GM23338 (cell line): ENCODE results near the gene BACE2. TPM values are rescaled to one million over a fixed set of nuclear protein-coding genes. Genes with fewer than 3 reads are reported as not detected.

Source experiments
- ATAC-seq: fragments of 200-7000 bp; cut with Tn5 transposase; 3 replicates; pipeline ENCODE4 v1.9.1; 2020
- DNase-seq: peaks from one replicate; pipeline ENCODE4 v3.0.0-alpha.2; 2015; ENCODE audit warnings: low spot score
- H2AFZ ChIP-seq: fragments of 200-600 bp; sonication (generic); 2 replicates; pipeline ENCODE4 v1.8.0; 2016; ENCODE audit warnings: antibody characterized with exemption, mild to moderate bottlenecking, moderate library complexity
- H3F3A ChIP-seq: fragments of 200-600 bp; sonication (generic); replicated peaks from 2 replicates; pipeline ENCODE4 v1.8.0; 2017; ENCODE audit warnings: antibody characterized with exemption, mixed run types, low read depth
- H3K27ac ChIP-seq: fragments of 200-600 bp; sonication (generic); 2 replicates; pipeline ENCODE4 v1.6.1; 2016; ENCODE audit warnings: low read depth
- H3K27me3 ChIP-seq: fragments of 200-600 bp; sonication (generic); 2 replicates; pipeline ENCODE4 v1.8.0; 2016; ENCODE audit warnings: mild to moderate bottlenecking, mixed run types, moderate library complexity; ENCODE audit not compliant: insufficient read depth
- H3K36me3 ChIP-seq: fragments of 200-600 bp; sonication (generic); 2 replicates; pipeline ENCODE4 v1.8.0; 2016; ENCODE audit warnings: mild to moderate bottlenecking; ENCODE audit not compliant: insufficient read depth
- H3K4me1 ChIP-seq: fragments of 200-600 bp; sonication (generic); 2 replicates; pipeline ENCODE4 v1.8.0; 2016; ENCODE audit warnings: mild to moderate bottlenecking, moderate library complexity; ENCODE audit not compliant: insufficient read depth
- H3K4me2 ChIP-seq: fragments of 200-600 bp; sonication (generic); 2 replicates; pipeline ENCODE4 v1.7.1; 2017; ENCODE audit warnings: mixed run types
- H3K4me3 ChIP-seq: fragments of 200-600 bp; sonication (generic); 2 replicates; pipeline ENCODE4 v1.6.1; 2016; ENCODE audit warnings: mixed run types
- H3K79me2 ChIP-seq: fragments of 200-600 bp; sonication (generic); replicated peaks from 2 replicates; pipeline ENCODE4 v1.8.0; 2017; ENCODE audit warnings: mild to moderate bottlenecking; ENCODE audit not compliant: insufficient read depth
- H3K9me2 ChIP-seq: fragments of 200-600 bp; sonication (generic); 2 replicates; pipeline ENCODE4 v1.8.0; 2017; ENCODE audit not compliant: insufficient read depth
- H4K20me1 ChIP-seq: fragments of 200-600 bp; sonication (generic); replicated peaks from 2 replicates; pipeline ENCODE4 v1.8.0; 2017; ENCODE audit warnings: mild to moderate bottlenecking; ENCODE audit not compliant: insufficient read depth
- H3K27ac Mint-ChIP-seq: 2 replicates; pipeline ENCODE4 v1.8.0; 2020; ENCODE audit warnings: inconsistent platforms, mild to moderate bottlenecking, moderate library complexity, mixed read lengths
- H3K27me3 Mint-ChIP-seq: 3 replicates; pipeline ENCODE4 v1.8.0; 2022; ENCODE audit warnings: low read depth, mild to moderate bottlenecking, moderate library complexity, mixed read lengths, inconsistent platforms; ENCODE audit not compliant: insufficient read depth, poor library complexity
- H3K36me3 Mint-ChIP-seq: 3 replicates; pipeline ENCODE4 v1.8.0; 2021; ENCODE audit warnings: low read depth, mild to moderate bottlenecking, inconsistent platforms, moderate library complexity, mixed read lengths
- H3K4me1 Mint-ChIP-seq: 3 replicates; pipeline ENCODE4 v1.8.0; 2020; ENCODE audit warnings: mild to moderate bottlenecking, inconsistent platforms, mixed read lengths
- H3K4me3 Mint-ChIP-seq: 3 replicates; pipeline ENCODE4 v1.8.0; 2021; ENCODE audit warnings: moderate library complexity, mild to moderate bottlenecking, inconsistent platforms, mixed read lengths
- H3K9me3 Mint-ChIP-seq: 3 replicates; pipeline ENCODE4 v1.8.0; 2020; ENCODE audit warnings: moderate library complexity, mild to moderate bottlenecking, inconsistent platforms, mixed read lengths
- CREB1 ChIP-seq: fragments of 250-450 bp; sonication (Bioruptor Pico); IDR thresholded peaks from 2 replicates; pipeline ENCODE4 v1.5.0; 2020; ENCODE audit warnings: low read depth, mild to moderate bottlenecking, moderate library complexity
- EZH2 ChIP-seq: fragments of 200-600 bp; sonication (generic); IDR thresholded peaks from one replicate; pipeline ENCODE4 v1.8.0; 2017; ENCODE audit warnings: antibody characterized with exemption, mild to moderate bottlenecking, low read depth; ENCODE audit not compliant: unreplicated experiment
- EZH2phosphoT487 ChIP-seq: fragments of 200-600 bp; sonication (generic); IDR thresholded peaks from one replicate; pipeline ENCODE4 v1.8.1; 2018; ENCODE audit warnings: antibody characterized with exemption; ENCODE audit not compliant: unreplicated experiment
- JUNB ChIP-seq: IDR thresholded peaks from one replicate; pipeline ENCODE4 v1.6.1; 2016; ENCODE audit warnings: antibody characterized with exemption; ENCODE audit not compliant: unreplicated experiment
- NANOG ChIP-seq: IDR thresholded peaks from 2 replicates; pipeline ENCODE4 v1.6.1; 2016; ENCODE audit warnings: antibody characterized with exemption, borderline replicate concordance
- POLR2AphosphoS5 ChIP-seq: IDR thresholded peaks from 2 replicates; pipeline ENCODE4 v1.6.1; 2016; ENCODE audit warnings: antibody characterized with exemption, low read depth
- STAT1 ChIP-seq: IDR thresholded peaks from one replicate; pipeline ENCODE4 v1.6.1; 2016; ENCODE audit warnings: antibody characterized with exemption; ENCODE audit not compliant: unreplicated experiment
- ZNF114 ChIP-seq: fragments of 250-450 bp; sonication (Bioruptor Pico); IDR thresholded peaks from 2 replicates; pipeline ENCODE4 v1.5.0; 2020; ENCODE audit warnings: mild to moderate bottlenecking, moderate library complexity
- ZNF331 ChIP-seq: fragments of 250-450 bp; sonication (Bioruptor Pico); IDR thresholded peaks from 2 replicates; pipeline ENCODE4 v1.5.0; 2020; ENCODE audit warnings: low read depth, mild to moderate bottlenecking, moderate library complexity
- polyA plus RNA-seq: library from polyadenylated mRNA; unstranded; fragments of >200 nt; fragmentation: Nextera tagmentation; extraction: Ambion mirVana; gene quantifications from 2 replicates; pipeline ENCODE4 v1.2.1, GENCODE V29; 2016
- total RNA-seq: library from RNA; depleted of rRNA; stranded (reverse); fragments of >200 nt; shearing (Covaris generic); gene quantifications from 2 replicates; pipeline ENCODE4 v1.2.3, GENCODE V29; 2014
- TF ChIP-seq, protein P1 (sequence below): fragments of 250-450 bp; sonication (Bioruptor Pico); IDR thresholded peaks from 2 replicates; pipeline ENCODE4 v1.5.0; 2020; ENCODE audit warnings: mild to moderate bottlenecking, moderate library complexity
- TF ChIP-seq, protein P2 (sequence below): IDR thresholded peaks from one replicate; pipeline ENCODE4 v1.6.1; 2018; ENCODE audit warnings: antibody characterized with exemption; ENCODE audit not compliant: unreplicated experiment
- TF ChIP-seq, protein P3 (sequence below): IDR thresholded peaks from 2 replicates; pipeline ENCODE4 v1.6.1; 2016; ENCODE audit warnings: antibody characterized with exemption
- TF ChIP-seq, protein P4 (sequence below), 2 experiments: fragments of 200-600 bp in 1 of 2; sonication (generic) in 1 of 2; conservative IDR thresholded peaks; 2 replicates each; pipeline versions ENCODE4 v1.5.1 to v1.6.1; 2016 to 2017; ENCODE audit warnings: antibody characterized with exemption in 2 of 2, low read depth in 2 of 2, mild to moderate bottlenecking in 2 of 2, moderate library complexity in 1 of 2

The BACE2 gene
- total and polyA plus RNA-seq, 2 experiments from 2014 or later: 3.5 to 6.8 TPM

DNA sequence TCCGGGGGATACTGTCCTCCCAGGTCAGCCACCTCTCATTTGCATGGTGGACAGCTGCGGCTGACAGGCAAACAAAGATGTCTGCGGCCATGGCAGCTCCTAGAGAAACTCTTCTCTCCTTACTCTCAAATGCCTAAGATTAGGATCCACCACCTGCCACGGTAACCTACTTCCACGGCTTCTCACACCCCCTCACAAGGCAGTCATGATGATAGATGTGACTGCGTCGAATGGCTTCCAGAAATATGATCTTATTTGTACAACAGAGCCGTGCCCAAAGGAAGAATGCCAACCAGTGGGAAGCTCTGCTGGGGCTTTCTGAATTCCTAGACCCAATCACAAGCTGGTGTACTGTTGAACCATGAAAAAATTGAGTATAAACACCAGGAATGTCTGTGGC lies 73.4 kb downstream of the BACE2 start:
- Histone ChIP-seq H3K4me2 (no peak overlapping the region), H2AFZ (no peak overlapping the region), H3K27me3 (no peaks in the 10 kb centered on the region), H3F3A (no peaks in the 10 kb centered on the region), H3K27ac (no peak overlapping the region), H3K4me1 (peaks cover 6% of the 10 kb centered on the region; the same call in 1 of the 2 replicates), H4K20me1 (no peaks in the 10 kb centered on the region; the same call in 1 of the 2 replicates), H3K9me2 (no peaks in the 10 kb centered on the region), H3K4me3 (no peak overlapping the region), H3K36me3 (0 out of 2 replicates have a peak, but pooled peaks cover 3% of the 10 kb centered on the region), H3K79me2 (no peaks in the 10 kb centered on the region)
- no peak for ATAC-seq
- H3K27me3 Mint-ChIP-seq: peaks cover 6% of the 10 kb centered on the region
- no peaks in the 10 kb centered on the region; the same call in 1 of the 3 replicates for H3K9me3 Mint-ChIP-seq
- peaks cover 3% of the 10 kb centered on the region; the same call in 2 of the 3 replicates for H3K36me3 Mint-ChIP-seq
- H3K4me3 Mint-ChIP-seq: no peak overlapping the region
- H3K4me1 Mint-ChIP-seq: peaks cover 25% of the 10 kb centered on the region
- no peak for DNase-seq
- H3K27ac Mint-ChIP-seq: no peak overlapping the region
- TF ChIP-seq, protein P1, sequence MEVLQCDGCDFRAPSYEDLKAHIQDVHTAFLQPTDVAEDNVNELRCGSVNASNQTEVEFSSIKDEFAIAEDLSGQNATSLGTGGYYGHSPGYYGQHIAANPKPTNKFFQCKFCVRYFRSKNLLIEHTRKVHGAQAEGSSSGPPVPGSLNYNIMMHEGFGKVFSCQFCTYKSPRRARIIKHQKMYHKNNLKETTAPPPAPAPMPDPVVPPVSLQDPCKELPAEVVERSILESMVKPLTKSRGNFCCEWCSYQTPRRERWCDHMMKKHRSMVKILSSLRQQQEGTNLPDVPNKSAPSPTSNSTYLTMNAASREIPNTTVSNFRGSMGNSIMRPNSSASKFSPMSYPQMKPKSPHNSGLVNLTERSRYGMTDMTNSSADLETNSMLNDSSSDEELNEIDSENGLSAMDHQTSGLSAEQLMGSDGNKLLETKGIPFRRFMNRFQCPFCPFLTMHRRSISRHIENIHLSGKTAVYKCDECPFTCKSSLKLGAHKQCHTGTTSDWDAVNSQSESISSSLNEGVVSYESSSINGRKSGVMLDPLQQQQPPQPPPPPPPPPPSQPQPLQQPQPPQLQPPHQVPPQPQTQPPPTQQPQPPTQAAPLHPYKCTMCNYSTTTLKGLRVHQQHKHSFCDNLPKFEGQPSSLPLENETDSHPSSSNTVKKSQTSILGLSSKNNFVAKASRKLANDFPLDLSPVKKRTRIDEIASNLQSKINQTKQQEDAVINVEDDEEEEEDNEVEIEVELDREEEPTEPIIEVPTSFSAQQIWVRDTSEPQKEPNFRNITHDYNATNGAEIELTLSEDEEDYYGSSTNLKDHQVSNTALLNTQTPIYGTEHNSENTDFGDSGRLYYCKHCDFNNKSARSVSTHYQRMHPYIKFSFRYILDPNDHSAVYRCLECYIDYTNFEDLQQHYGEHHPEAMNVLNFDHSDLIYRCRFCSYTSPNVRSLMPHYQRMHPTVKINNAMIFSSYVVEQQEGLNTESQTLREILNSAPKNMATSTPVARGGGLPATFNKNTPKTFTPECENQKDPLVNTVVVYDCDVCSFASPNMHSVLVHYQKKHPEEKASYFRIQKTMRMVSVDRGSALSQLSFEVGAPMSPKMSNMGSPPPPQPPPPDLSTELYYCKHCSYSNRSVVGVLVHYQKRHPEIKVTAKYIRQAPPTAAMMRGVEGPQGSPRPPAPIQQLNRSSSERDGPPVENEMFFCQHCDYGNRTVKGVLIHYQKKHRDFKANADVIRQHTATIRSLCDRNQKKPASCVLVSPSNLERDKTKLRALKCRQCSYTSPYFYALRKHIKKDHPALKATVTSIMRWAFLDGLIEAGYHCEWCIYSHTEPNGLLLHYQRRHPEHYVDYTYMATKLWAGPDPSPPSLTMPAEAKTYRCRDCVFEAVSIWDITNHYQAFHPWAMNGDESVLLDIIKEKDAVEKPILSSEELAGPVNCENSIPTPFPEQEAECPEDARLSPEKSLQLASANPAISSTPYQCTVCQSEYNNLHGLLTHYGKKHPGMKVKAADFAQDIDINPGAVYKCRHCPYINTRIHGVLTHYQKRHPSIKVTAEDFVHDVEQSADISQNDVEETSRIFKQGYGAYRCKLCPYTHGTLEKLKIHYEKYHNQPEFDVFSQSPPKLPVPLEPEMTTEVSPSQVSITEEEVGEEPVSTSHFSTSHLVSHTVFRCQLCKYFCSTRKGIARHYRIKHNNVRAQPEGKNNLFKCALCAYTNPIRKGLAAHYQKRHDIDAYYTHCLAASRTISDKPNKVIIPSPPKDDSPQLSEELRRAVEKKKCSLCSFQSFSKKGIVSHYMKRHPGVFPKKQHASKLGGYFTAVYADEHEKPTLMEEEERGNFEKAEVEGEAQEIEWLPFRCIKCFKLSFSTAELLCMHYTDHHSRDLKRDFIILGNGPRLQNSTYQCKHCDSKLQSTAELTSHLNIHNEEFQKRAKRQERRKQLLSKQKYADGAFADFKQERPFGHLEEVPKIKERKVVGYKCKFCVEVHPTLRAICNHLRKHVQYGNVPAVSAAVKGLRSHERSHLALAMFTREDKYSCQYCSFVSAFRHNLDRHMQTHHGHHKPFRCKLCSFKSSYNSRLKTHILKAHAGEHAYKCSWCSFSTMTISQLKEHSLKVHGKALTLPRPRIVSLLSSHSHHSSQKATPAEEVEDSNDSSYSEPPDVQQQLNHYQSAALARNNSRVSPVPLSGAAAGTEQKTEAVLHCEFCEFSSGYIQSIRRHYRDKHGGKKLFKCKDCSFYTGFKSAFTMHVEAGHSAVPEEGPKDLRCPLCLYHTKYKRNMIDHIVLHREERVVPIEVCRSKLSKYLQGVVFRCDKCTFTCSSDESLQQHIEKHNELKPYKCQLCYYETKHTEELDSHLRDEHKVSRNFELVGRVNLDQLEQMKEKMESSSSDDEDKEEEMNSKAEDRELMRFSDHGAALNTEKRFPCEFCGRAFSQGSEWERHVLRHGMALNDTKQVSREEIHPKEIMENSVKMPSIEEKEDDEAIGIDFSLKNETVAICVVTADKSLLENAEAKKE (CRISPR knock-in tag): no peak
- TF ChIP-seq EZH2: no peak
- no peak for TF ChIP-seq NANOG
- TF ChIP-seq JUNB: no peak
- TF ChIP-seq, protein P2, sequence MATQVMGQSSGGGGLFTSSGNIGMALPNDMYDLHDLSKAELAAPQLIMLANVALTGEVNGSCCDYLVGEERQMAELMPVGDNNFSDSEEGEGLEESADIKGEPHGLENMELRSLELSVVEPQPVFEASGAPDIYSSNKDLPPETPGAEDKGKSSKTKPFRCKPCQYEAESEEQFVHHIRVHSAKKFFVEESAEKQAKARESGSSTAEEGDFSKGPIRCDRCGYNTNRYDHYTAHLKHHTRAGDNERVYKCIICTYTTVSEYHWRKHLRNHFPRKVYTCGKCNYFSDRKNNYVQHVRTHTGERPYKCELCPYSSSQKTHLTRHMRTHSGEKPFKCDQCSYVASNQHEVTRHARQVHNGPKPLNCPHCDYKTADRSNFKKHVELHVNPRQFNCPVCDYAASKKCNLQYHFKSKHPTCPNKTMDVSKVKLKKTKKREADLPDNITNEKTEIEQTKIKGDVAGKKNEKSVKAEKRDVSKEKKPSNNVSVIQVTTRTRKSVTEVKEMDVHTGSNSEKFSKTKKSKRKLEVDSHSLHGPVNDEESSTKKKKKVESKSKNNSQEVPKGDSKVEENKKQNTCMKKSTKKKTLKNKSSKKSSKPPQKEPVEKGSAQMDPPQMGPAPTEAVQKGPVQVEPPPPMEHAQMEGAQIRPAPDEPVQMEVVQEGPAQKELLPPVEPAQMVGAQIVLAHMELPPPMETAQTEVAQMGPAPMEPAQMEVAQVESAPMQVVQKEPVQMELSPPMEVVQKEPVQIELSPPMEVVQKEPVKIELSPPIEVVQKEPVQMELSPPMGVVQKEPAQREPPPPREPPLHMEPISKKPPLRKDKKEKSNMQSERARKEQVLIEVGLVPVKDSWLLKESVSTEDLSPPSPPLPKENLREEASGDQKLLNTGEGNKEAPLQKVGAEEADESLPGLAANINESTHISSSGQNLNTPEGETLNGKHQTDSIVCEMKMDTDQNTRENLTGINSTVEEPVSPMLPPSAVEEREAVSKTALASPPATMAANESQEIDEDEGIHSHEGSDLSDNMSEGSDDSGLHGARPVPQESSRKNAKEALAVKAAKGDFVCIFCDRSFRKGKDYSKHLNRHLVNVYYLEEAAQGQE: no peak
- TF ChIP-seq ZNF114 (CRISPR knock-in tag): no peak
- no peak for TF ChIP-seq CREB1
- TF ChIP-seq ZNF331 (CRISPR knock-in tag): no peak
- TF ChIP-seq POLR2AphosphoS5: no peak
- no peak for TF ChIP-seq STAT1
- TF ChIP-seq, protein P3, sequence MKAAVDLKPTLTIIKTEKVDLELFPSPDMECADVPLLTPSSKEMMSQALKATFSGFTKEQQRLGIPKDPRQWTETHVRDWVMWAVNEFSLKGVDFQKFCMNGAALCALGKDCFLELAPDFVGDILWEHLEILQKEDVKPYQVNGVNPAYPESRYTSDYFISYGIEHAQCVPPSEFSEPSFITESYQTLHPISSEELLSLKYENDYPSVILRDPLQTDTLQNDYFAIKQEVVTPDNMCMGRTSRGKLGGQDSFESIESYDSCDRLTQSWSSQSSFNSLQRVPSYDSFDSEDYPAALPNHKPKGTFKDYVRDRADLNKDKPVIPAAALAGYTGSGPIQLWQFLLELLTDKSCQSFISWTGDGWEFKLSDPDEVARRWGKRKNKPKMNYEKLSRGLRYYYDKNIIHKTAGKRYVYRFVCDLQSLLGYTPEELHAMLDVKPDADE: no peak
- no peak for TF ChIP-seq EZH2phosphoT487
- TF ChIP-seq, protein P4, sequence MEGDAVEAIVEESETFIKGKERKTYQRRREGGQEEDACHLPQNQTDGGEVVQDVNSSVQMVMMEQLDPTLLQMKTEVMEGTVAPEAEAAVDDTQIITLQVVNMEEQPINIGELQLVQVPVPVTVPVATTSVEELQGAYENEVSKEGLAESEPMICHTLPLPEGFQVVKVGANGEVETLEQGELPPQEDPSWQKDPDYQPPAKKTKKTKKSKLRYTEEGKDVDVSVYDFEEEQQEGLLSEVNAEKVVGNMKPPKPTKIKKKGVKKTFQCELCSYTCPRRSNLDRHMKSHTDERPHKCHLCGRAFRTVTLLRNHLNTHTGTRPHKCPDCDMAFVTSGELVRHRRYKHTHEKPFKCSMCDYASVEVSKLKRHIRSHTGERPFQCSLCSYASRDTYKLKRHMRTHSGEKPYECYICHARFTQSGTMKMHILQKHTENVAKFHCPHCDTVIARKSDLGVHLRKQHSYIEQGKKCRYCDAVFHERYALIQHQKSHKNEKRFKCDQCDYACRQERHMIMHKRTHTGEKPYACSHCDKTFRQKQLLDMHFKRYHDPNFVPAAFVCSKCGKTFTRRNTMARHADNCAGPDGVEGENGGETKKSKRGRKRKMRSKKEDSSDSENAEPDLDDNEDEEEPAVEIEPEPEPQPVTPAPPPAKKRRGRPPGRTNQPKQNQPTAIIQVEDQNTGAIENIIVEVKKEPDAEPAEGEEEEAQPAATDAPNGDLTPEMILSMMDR (conservative IDR thresholded peaks at IDR 0.05; ENCODE audit: low read depth in 2 of 2): no peak
